ENCODE results near the gene DDX24.
A peak's percentile ranks its signal among the peaks of the same experiment; 100 is the strongest.

Gene DDX24

GRCh38 chr14:94115058-94115591, 34.1 kb upstream of the DDX24 start:
- DNase-seq (ENCODE audit: low spot score): no peak
- FAIRE-seq: no peak

DNA sequence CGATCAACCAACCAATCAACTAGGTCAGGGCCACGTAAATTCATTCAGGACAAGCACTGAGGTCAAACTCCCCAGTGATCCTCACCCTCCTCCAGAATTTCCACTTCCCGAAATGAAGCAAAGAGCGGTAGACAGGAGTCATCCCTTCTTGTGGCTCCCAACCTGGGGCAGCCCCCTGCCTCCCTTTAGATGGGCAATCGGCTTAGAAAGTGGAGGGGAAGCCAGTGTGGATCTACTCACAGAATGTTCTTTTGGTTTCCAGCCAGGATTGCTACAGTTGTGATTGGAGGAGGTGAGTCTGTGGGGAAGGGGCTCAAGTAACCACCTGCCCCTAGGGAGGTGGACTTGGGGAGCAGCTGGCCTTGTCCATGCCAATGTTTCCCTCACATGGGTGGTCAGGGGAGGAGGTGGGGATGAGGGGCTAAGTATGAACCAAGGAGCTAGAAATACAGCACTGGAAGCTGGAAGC, 33.6 kb upstream of the DDX24 start:
- FAIRE-seq (no peak), DNase-seq (ENCODE audit: low spot score) (no peak)

DNA sequence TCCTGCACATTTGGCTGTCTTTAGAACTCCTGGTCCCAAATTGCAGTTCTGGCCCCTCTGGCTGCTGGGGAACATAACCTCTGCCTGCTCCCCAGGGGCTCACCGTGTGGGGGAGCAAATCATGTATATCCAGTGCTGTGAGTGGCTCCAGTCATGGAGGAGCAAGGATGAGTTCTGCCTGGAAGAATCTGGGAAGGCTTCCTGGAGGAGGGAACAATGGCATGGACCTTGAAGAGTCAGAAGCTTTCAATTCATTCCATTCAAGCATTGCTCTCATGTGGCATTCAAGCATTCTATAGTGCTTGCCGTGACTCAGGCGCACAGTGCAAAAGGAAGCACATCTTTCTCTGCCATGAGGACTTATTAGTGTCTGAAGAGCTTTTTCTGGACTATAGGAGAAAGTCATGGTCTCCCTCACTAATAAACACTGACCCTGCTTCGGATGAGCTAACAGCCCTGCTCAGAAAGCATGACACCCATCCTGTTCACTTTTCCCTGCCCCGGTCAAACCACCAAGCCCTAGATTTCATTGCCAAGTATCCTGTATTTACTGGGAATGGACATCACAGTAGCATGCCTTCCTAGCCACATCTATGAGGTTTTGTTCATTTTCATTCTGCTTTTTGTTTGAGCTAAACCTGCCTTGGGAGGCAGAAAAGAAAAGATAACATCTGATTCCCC, 33.0 kb upstream of the DDX24 start:
- DNase-seq (ENCODE audit: low spot score) (no peak), FAIRE-seq (no peak)

DNA sequence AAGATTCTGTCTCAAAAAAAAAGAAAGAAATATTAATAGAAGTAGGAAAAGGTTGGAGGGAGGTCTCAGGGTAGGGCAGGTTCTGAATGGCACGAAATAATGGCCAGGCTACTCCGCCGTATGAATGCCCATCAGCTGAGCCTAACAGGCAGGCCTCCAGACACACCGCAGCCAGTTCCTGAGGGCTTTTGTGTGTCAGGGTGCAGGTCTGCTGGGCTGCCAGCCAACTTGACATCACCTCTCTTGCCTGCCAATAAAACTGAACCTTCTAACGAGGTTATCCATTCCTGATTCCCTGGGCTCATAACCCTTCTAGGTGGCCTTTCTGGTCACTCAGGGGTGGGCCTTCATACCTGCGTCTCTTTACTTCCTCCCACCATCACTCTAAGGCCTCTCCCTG, 32.5 kb upstream of the DDX24 start:
- DNase-seq (ENCODE audit: low spot score) (no peak), FAIRE-seq (no peak)

GRCh38 chr14:94113073-94113472, 32.1 kb upstream of the DDX24 start:
- no peak for FAIRE-seq

DNA sequence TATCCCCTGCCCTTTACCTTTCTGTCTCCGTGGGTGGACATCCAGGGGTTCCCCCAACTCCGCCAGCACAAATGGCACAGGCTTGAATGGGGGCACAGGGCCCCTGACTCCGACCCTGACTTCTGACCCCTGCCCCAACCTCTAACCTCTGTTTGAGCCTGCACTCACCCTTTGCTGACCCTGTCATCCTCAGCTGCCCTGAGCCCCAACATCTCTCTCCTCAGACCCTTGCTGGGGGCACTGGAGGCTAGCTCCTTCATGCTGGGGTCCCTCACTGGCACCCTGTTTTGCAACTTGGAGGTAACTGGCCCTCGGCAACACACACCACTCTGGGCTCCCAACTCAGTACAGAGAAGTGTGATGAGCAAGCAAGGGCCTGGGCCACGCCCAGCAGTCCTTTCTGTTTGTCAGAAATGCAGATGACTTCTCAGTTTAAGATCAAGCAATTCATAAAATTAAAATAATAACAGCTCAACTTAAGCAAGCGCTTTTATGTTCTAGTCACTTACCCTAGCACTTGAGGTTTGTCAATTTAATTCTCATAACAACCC, 31.6 kb upstream of the DDX24 start:
- FAIRE-seq (no peak), DNase-seq (ENCODE audit: low spot score) (no peak)

More at GRCh38 chr14:94113073-94113472, 32.1 kb upstream of the DDX24 start:
- DNase-seq (ENCODE audit: low spot score): no peak

- DNase-seq (ENCODE audit: low spot score): no peak
- no peak for FAIRE-seq
Measured at GRCh38 chr14:94111276-94112095, 30.5 kb upstream of the DDX24 start.

DNA sequence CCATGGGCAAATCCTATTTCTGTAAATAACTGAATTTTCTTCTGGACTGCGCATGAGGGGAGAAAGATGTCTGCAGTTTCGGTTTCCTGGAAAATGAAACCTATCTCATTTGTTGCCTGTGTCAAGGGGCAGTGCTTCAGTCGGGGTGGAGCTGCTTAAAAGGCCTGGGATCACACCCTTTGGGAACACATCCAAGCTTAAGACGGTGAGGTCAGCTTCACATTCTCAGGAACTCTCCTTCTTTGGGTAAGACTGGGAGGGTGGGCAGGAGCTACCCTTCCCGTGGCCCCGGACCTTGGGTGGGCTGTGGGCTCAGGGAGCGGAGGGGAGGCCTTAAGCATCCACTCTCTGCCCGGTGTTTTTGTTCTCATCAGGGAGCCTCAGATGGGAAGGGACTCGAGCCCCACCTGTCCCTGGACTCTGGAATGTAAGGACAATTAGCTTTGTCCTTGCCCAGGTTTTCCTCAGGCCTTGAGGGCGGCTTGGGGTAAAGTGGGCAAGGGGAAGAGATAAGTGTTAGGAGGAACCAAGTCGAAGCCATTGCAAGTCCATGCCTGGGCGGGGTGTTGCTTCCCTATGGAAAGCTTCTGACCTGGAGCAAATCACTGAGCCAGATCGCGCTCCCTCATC, 29.7 kb upstream of the DDX24 start, which contains the start of gene IFI27:
IFI27 (plus strand) TSS at position 185 of the 630 bp plus-strand sequence.
- FAIRE-seq (no peak), DNase-seq (ENCODE audit: low spot score) (no peak)

- FAIRE-seq (no peak), DNase-seq (ENCODE audit: low spot score) (no peak)
Measured at GRCh38 chr14:94109915-94110250, 28.9 kb upstream of the DDX24 start.

- no peak for DNase-seq (ENCODE audit: low spot score)
- FAIRE-seq: no peak
Measured at GRCh38 chr14:94104731-94105130, 23.7 kb upstream of the DDX24 start.

GRCh38 chr14:94103554-94104150, 22.6 kb upstream of the DDX24 start:
- FAIRE-seq: no peak

GRCh38 chr14:94102768-94103482, 21.9 kb upstream of the DDX24 start:
- DNase-seq (ENCODE audit: low spot score): no peak
- FAIRE-seq: no peak

More at GRCh38 chr14:94103554-94104150, 22.6 kb upstream of the DDX24 start:
- no peak for DNase-seq (ENCODE audit: low spot score)

DNA sequence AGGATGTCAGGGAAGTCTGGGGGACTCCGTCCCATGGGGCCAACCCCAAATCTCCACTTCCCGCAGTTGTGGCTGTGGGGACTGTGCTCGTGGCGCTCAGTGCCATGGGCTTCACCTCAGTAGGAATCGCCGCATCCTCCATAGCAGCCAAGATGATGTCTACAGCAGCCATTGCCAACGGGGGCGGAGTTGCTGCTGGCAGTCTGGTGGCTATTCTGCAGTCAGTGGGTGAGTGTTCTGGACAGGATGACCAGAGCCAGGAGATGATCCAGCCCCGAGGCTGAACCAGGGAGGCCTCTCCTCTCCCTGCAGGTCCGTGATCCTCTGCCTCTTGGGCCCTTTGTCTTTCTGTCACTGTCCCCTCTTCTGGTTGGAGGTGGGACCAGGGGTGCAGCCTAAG, 20.7 kb upstream of the DDX24 start:
- FAIRE-seq (no peak), DNase-seq (ENCODE audit: low spot score) (no peak)

- FAIRE-seq (peak; percentile 38), DNase-seq (ENCODE audit: low spot score) (peak; percentile 57)
Measured at GRCh38 chr14:94100847-94101246, 19.8 kb upstream of the DDX24 start.

- DNase-seq (ENCODE audit: low spot score): no peak
- no peak for FAIRE-seq
Measured at GRCh38 chr14:94099006-94099405, 18.0 kb upstream of the DDX24 start.

DNA sequence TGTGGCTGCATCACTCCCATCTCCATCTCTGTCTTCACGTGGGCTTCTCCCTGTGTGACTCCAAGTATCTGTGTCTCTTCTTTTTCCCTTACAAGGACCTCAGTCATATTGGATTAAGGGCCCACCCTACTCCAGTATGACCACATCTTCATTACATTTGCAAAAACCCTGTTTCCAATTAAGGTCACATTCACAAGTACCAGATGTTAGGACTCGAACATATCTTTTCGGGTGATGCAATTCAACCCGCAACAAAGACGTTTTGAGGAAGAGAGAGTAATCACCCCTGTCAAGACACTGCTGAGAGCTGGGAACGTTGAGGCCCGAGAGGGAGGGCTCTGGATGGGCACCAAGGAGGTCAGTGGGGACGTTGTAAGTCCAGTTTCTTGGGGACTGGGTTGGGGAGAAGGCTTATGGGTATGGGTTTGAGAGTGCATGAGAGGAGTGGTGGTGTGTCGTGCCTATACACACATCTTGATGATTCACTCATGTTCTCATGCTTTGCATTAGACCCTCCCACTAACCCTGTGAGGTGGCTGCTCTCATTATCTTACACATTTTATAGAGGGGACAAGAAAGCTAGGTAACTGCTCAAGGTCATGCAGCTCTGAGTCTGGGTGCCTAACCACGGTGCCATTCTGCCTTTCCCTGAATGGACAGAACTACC, 17.5 kb upstream of the DDX24 start:
- DNase-seq (ENCODE audit: low spot score) (no peak), FAIRE-seq (no peak)

DNA sequence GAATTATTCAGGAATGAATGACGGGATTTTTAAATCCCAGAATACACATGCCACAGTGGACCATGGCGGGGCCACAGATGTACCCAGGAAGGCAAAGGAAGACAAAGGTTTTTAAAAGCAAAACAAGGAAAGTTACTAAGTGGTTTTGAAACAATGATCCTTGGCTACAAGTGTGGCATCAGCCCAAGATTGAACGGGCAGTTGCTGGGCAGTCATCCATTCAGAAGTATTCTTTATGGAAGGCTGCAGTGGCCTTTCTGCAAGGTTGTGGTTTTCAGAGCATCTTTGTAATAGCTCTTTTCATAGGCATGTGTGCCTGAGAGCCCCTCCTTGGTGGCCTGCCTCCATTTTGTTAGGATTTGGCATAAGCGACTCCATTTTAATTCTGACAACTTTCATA, 16.1 kb upstream of the DDX24 start:
- DNase-seq (ENCODE audit: low spot score) (no peak), FAIRE-seq (no peak)

DNA sequence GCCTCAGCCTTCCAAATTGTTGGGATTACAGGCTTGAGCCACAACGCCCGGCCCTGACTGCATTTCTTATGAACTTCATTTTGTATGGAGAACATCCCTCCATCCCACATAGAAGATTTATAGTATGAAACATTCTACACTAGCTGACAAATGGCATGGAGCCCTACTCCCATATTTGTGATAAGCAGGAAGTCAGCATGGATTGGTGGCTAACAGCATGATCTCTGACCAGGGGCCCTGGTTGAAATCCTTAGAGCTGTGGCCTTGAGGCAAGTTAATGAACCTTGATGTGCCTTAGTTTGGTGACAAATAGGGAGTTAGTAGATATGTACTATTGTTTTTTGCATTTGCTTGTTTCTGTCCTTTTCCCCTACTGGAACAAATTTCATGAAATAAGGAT, 12.4 kb upstream of the DDX24 start:
- no peak for FAIRE-seq

DNA sequence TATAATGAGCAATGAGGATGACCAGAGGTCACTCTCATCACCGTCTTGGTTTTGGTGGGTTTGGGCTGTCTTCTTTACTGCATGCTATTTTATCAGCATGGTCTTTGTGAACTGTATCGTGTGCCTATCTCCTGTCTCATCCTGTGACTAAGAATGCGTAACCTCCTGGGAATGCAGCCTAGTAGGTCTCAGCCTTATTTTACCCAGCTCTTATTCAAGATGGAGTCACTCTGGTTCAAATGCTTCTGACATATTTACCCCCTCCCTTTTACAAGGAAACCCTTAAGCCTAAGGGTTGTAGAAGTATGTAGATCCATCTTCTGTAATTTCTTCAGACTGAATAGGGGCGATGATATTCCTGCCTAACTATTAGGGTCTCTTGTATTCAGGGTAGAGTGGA, 8.5 kb upstream of the DDX24 start:
- DNase-seq (ENCODE audit: low spot score) (peak; percentile 46), FAIRE-seq (no peak)

More for the DNA sequence above, 12.4 kb upstream of the DDX24 start:
- no peak for DNase-seq (ENCODE audit: low spot score)

- DNase-seq (ENCODE audit: low spot score): peak; percentile 44
- peak; percentile 7 for FAIRE-seq
Measured at GRCh38 chr14:94088516-94088915, 7.5 kb upstream of the DDX24 start.
